ENCODE data around the gene SYT14. TPM values are rescaled to one million over a fixed set of nuclear protein-coding genes. Genes with fewer than 3 reads are reported as not detected.

SYT14 gene
- total RNA-seq, 1 experiment from 2014 or later: 1.4 TPM

- intact Hi-C loops (cut with micrococcal nuclease; ENCODE audit: unreplicated experiment): no loop called here
- TF ChIP-seq CTCF (conservative IDR thresholded peaks at IDR 0.05): no peak
- TF ChIP-seq EZH2 (IDR thresholded peaks at IDR 0.05; ENCODE audit: low read depth): no peak
- H3K4me1 ChIP-seq (replicated peaks; ENCODE audit: insufficient read depth): peaks cover 15% of the 10 kb centered on the region
Measured at GRCh38 chr1:209985002-209985401, 47.0 kb downstream of the SYT14 start.

GRCh38 chr1:209988706-209989105 is 50.7 kb downstream of the SYT14 start:
- H3K9me3 ChIP-seq (ENCODE audit: insufficient read depth, low read depth): no peaks in the 10 kb centered on the region
- no peak for TF ChIP-seq EZH2 (IDR thresholded peaks at IDR 0.05; ENCODE audit: low read depth)
- no peak for TF ChIP-seq CTCF (conservative IDR thresholded peaks at IDR 0.05)
- no peaks in the 10 kb centered on the region for H3K79me2 ChIP-seq (ENCODE audit: low read depth)
- CTCF ChIA-PET: interaction anchor here (0.7 to 1.3 kb wide), 3 partner anchors 93 to 128 kb away, joined by 3 to 4 read pairs (median 4); no protein-coding TSS in a partner anchor
- H3K4me1 ChIP-seq (replicated peaks; ENCODE audit: insufficient read depth): peaks cover 15% of the 10 kb centered on the region
- H3K4me2 ChIP-seq: peak overlapping the region; percentile 21; the same call in 1 of the 2 replicates
- intact Hi-C loops (cut with micrococcal nuclease; ENCODE audit: unreplicated experiment): loop anchor here (1.0 to 2.0 kb wide), 3 partner anchors 92 to 128 kb away; no protein-coding TSS in a partner anchor
- no peaks in the 10 kb centered on the region for H4K20me1 ChIP-seq (ENCODE audit: insufficient read depth)
- H3K27ac ChIP-seq: peak overlapping the region; percentile 63
- H2AFZ ChIP-seq: no peak overlapping the region
- no peak overlapping the region for H3K4me3 ChIP-seq
- no TSS peak for BruUV-seq (replicated peaks)
- H3K9me2 ChIP-seq (ENCODE audit: insufficient read depth): no peaks in the 10 kb centered on the region
- peak; percentile 5 to 44 for DNase-seq
- H3K36me3 ChIP-seq (ENCODE audit: low read depth): no peaks in the 10 kb centered on the region
- 0 out of 2 replicates have a peak, but pooled peaks cover 2% of the 10 kb centered on the region for H3F3A ChIP-seq (ENCODE audit: insufficient read depth, low read depth)
- POLR2A ChIA-PET (ENCODE audit: unreplicated experiment): no interaction called here
- no peaks in the 10 kb centered on the region for H3K27me3 ChIP-seq (ENCODE audit: insufficient read depth, low read depth)

More at GRCh38 chr1:209985002-209985401, 47.0 kb downstream of the SYT14 start:
- no peak overlapping the region for H2AFZ ChIP-seq
- H3K36me3 ChIP-seq (ENCODE audit: low read depth): no peaks in the 10 kb centered on the region
- no peak overlapping the region for H3K27ac ChIP-seq
- no peaks in the 10 kb centered on the region for H3K9me2 ChIP-seq (ENCODE audit: insufficient read depth)
- no peak overlapping the region for H3K4me3 ChIP-seq
- BruUV-seq (replicated peaks): no TSS peak
- no peak overlapping the region for H3K4me2 ChIP-seq
- H3K79me2 ChIP-seq (ENCODE audit: low read depth): no peaks in the 10 kb centered on the region
- H3K9me3 ChIP-seq (ENCODE audit: insufficient read depth, low read depth): no peaks in the 10 kb centered on the region
- ChIA-PET CTCF (no interaction called here), POLR2A (ENCODE audit: unreplicated experiment) (no interaction called here)
- H4K20me1 ChIP-seq (ENCODE audit: insufficient read depth): no peaks in the 10 kb centered on the region
- no peaks in the 10 kb centered on the region for H3K27me3 ChIP-seq (ENCODE audit: insufficient read depth, low read depth)
- no peak for DNase-seq
- 0 out of 2 replicates have a peak, but pooled peaks cover 2% of the 10 kb centered on the region for H3F3A ChIP-seq (ENCODE audit: insufficient read depth, low read depth)

- DNase-seq: no peak
- Histone ChIP-seq H3K27ac (peak overlapping the region; percentile 63), H3K4me3 (no peak overlapping the region), H4K20me1 (ENCODE audit: insufficient read depth) (no peaks in the 10 kb centered on the region), H3K79me2 (ENCODE audit: low read depth) (no peaks in the 10 kb centered on the region), H3K9me2 (ENCODE audit: insufficient read depth) (no peaks in the 10 kb centered on the region), H3K9me3 (ENCODE audit: insufficient read depth, low read depth) (no peaks in the 10 kb centered on the region), H3K4me1 (replicated peaks; ENCODE audit: insufficient read depth) (peaks cover 15% of the 10 kb centered on the region), H3K4me2 (peak overlapping the region; percentile 21; the same call in 1 of the 2 replicates), H2AFZ (no peak overlapping the region), H3K36me3 (ENCODE audit: low read depth) (no peaks in the 10 kb centered on the region), H3F3A (ENCODE audit: insufficient read depth, low read depth) (0 out of 2 replicates have a peak, but pooled peaks cover 2% of the 10 kb centered on the region), H3K27me3 (ENCODE audit: insufficient read depth, low read depth) (no peaks in the 10 kb centered on the region)
- intact Hi-C loops (cut with micrococcal nuclease; ENCODE audit: unreplicated experiment): loop anchor here (1.0 to 2.0 kb wide), 3 partner anchors 93 to 129 kb away; no protein-coding TSS in a partner anchor
- BruUV-seq (replicated peaks): no TSS peak
- TF ChIP-seq EZH2 (IDR thresholded peaks at IDR 0.05; ENCODE audit: low read depth): no peak
- TF ChIP-seq CTCF (conservative IDR thresholded peaks at IDR 0.05): peak; percentile 69; the same call in 1 of the 2 replicates
- CTCF ChIA-PET: interaction anchor here (0.6 to 1.3 kb wide), 5 partner anchors 99 to 413 kb away, joined by 3 to 4 read pairs (median 3); no protein-coding TSS in a partner anchor
- POLR2A ChIA-PET (ENCODE audit: unreplicated experiment): no interaction called here
Measured at GRCh38 chr1:209989525-209989924, 51.5 kb downstream of the SYT14 start.
